ENCODE data around the gene CD248.

Gene CD248

DNA sequence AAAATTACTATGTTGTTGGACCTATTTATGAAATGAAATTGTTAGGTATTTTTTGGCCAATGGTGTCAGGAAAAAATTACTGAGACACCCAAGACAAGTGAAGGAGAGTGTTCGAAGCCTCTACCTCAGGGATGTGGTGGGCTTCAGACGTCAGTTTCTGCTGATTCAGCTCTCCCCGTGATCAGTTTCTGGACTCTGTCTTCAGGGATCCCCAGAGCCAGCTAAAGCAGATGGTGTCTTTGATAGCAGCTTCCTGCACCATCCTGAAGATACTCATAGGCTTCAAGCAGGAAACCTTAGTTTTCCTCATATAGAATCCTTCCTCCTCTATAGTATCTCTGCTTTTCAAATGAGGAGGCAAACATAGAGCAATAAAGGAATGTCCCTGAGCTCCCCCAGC is 7.4 kb downstream of the CD248 start:
- DNase-seq (ENCODE audit: low read depth): no peak
- no peak for TF ChIP-seq CTCF (IDR thresholded peaks at IDR 0.05; ENCODE audit: low read depth, low read length, missing control alignments)
- H3K4me3 ChIP-seq (ENCODE audit: low read depth, low read length): no peak overlapping the region

GRCh38 chr11:66302656-66303055 is 14.2 kb downstream of the CD248 start:
- TF ChIP-seq CTCF (IDR thresholded peaks at IDR 0.05; ENCODE audit: low read depth, low read length, missing control alignments): no peak
- no peak overlapping the region for H3K4me3 ChIP-seq (ENCODE audit: low read depth, low read length)
- DNase-seq (ENCODE audit: low read depth): no peak

GRCh38 chr11:66299186-66299585 is 17.7 kb downstream of the CD248 start:
- no peak overlapping the region for H3K4me3 ChIP-seq (ENCODE audit: low read depth, low read length)
- no peak for TF ChIP-seq CTCF (IDR thresholded peaks at IDR 0.05; ENCODE audit: low read depth, low read length, missing control alignments)
- DNase-seq (ENCODE audit: low read depth): no peak

GRCh38 chr11:66297610-66298009 is 19.2 kb downstream of the CD248 start:
- TF ChIP-seq CTCF (IDR thresholded peaks at IDR 0.05; ENCODE audit: low read depth, low read length, missing control alignments): no peak
- no peak overlapping the region for H3K4me3 ChIP-seq (ENCODE audit: low read depth, low read length)
- DNase-seq (ENCODE audit: low read depth): no peak

DNA sequence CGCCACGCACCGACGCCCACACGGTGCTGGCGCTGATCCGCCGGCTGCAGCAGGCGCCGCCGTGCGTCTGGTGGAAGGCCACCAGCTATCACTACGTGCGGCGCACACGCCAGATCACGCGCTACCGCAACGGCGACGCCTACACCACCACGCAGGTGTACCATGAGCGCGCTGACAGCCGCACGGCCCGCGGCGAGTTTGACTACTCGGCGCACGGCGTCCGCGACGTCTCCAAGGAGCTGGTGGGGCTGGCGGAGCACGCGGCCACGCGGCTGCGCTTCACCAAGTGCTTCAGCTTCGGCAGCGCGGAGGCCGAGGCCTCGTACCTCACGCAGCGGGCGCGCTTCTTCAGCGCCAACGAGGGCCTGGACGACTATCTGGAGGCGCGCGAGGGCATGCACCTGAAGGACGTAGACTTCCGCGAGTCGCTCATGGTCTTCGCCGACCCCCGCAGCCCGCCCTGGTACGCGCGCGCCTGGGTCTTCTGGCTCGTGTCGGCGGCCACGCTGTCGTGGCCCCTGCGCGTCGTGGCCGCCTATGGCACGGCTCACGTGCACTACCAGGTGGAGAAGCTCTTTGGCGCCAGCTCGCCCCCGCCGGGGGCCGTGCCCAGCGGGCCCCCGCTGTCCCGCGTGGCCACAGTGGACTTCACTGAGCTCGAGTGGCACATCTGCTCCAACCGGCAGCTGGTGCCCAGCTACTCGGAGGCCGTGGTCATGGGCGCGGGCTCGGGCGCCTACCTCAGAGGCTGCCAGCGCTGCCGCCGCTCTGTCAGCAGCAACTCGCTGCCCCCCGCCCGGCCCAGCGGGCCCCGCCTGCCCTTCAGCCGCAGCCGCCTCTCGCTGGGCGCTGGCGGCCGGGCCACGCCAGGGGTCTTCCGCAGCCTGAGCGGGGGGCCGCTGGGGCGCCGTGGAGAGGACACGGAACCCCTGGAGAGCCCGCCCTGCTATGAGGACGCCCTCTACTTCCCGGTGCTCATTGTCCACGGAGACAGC is 21.9 kb downstream of the CD248 start:
- no peak for TF ChIP-seq CTCF (IDR thresholded peaks at IDR 0.05; ENCODE audit: low read depth, low read length, missing control alignments)
- no peak for DNase-seq (ENCODE audit: low read depth)
- H3K4me3 ChIP-seq (ENCODE audit: low read depth, low read length): no peak overlapping the region

DNA sequence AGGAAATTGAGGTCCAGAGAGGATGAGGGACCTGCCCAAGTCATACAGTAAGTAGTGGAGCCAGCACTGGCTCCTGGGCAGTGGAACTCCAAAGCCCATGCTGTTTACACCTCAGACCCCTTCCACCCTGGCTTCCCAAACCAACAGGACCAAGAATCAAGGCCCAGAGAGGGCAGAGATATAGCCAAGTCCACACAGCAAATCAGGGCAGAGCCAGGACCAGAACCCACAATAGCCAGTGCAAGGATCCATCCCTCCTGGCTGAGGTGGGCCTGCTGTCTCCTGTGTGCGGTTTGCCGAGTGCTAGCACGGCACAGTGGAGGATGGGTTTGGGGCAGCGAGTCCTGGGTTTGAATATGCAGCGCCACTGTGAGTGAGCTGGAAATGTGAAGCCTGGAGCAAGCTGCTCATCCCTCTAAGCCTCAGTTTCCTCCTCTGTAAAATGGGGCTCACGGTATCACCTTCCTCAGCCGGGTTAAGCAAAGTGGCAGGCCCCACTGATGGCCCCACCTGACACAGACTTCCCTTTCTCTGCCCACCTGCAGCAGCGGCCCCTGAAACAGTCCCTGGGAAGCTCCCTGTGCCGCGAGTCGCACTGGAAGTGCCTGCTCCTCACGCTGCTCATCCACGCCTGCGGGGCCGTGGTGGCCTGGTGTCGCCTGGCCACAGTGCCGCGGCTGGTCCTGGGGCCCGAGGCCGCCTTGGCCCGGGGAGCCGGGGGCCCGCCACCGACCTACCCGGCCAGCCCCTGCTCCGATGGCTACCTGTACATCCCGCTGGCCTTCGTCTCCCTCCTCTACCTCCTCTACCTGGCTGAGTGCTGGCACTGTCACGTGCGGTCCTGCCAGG is 22.8 kb downstream of the CD248 start:
- no peak for TF ChIP-seq CTCF (IDR thresholded peaks at IDR 0.05; ENCODE audit: low read depth, low read length, missing control alignments)
- no peak overlapping the region for H3K4me3 ChIP-seq (ENCODE audit: low read depth, low read length)
- no peak for DNase-seq (ENCODE audit: low read depth)
